ENCODE data around the gene MYH14. TPM values are rescaled to one million over a fixed set of nuclear protein-coding genes. Genes with fewer than 3 reads are reported as not detected.
A peak's percentile ranks its signal among the peaks of the same experiment; 100 is the strongest.

MYH14 gene
- total and polyA plus RNA-seq, 10 of the 15 experiments (the other 5 are each of a cell fraction or from before 2014, with no cell fraction given), result 0.06 to 0.69 (median 0.15) TPM; not detected in 4

- no peak for TF ChIP-seq E2F8 (IDR thresholded peaks at IDR 0.05; ENCODE audit: low read depth, partially characterized antibody)
- peak; percentile 78 for TF ChIP-seq ZNF687 (IDR thresholded peaks at IDR 0.05)
- TF ChIP-seq RAD51 (IDR thresholded peaks at IDR 0.05), result no peak
- TF ChIP-seq PBX3 (IDR thresholded peaks at IDR 0.05; ENCODE audit: insufficient replicate concordance, low read depth, low read length), result no peak
- TF ChIP-seq HSF1 (IDR thresholded peaks at IDR 0.05; ENCODE audit: low read depth, low read length), result no peak
- no peak for TF ChIP-seq BMI1 (IDR thresholded peaks at IDR 0.05; ENCODE audit: borderline replicate concordance)
- TF ChIP-seq POU2F2 (IDR thresholded peaks at IDR 0.05; ENCODE audit: borderline replicate concordance, low read depth, low read length), result 0 out of 3 replicates have a peak, but pooled peaks have one; percentile 35
- TF ChIP-seq CUX1 (IDR thresholded peaks at IDR 0.05; ENCODE audit: insufficient replicate concordance, low read depth, low read length), result no peak
These were observed 154.0 kb downstream of the MYH14 start (continued) for GRCh38 chr19:50357178-50358100.

Measured in GM12878 (cell line).